Posterior vena cava (tissue), 2 donors: ENCODE measurements around the gene RAD54L2. TPM values are rescaled to one million over a fixed set of nuclear protein-coding genes. Genes with fewer than 3 reads are reported as not detected.

Experiments used
- DNase-seq: peaks from one replicate; pipeline ENCODE4 v3.0.0-alpha.2; 2020; ENCODE audit warnings: low spot score
- intact Hi-C, 2 donors: fragments of 100-400 bp; cut with DNase I; formaldehyde crosslinking; loops; one replicate each; pipeline versions ENCODE4 v1.14.1 to v1.14.2; 2022 to 2023
- total RNA-seq, 2 donors: library from RNA; stranded (reverse); fragmentation: NEBNext Ultra II Directional; extraction: Animal tissue kit (Norgen Biotek cat#: 25700); gene quantifications; one replicate each; pipeline ENCODE4 v1.2.1, GENCODE V29; 2021
- donor health status: DM: yes; HTN: yes; CAD: no.
- donor health status: DM: yes; HTN: yes; CAD: no.

The RAD54L2 gene
- total RNA-seq, 2 donors from 2014 or later, result 20.0 to 21.2 TPM

GRCh38 chr3:51585871-51586270 is 47.4 kb downstream of the RAD54L2 start:
- no peak for DNase-seq
- intact Hi-C loops, result no loop called here

Other genes with a start within 250 kb of the RAD54L2 start
- gene MANF, start 153.4 kb upstream of the RAD54L2 start, total RNA-seq, result 10 to 100 TPM; 72.6 to 79.2 TPM
- gene RBM15B, start 147.4 kb upstream of the RAD54L2 start, total RNA-seq, result 10 to 100 TPM; 20.2 to 22.7 TPM
- gene DCAF1, start 38.7 kb upstream of the RAD54L2 start, total RNA-seq, result 10 to 100 TPM; 13.7 to 19.3 TPM
- gene TEX264, start 132.5 kb downstream of the RAD54L2 start, total RNA-seq, result 10 to 100 TPM; 17.8 to 24.8 TPM
- gene GRM2, start 168.3 kb downstream of the RAD54L2 start, total RNA-seq, result under 1 TPM; 0.14 to 0.24 TPM
- not detected for gene IQCF6, start 240.5 kb downstream of the RAD54L2 start, total RNA-seq